Body of pancreas (tissue), 4 donors: ENCODE measurements around the gene IPO5.

Experiments used
- CTCF ChIP-seq, 7 experiments: fragments of 450-650 bp in 4 of 7; fragments of 200-600 bp in 3 of 7; sonication (generic) in 3 of 7; IDR thresholded peaks; one replicate each; pipeline ENCODE4 v1.5.1; 2016 to 2019; ENCODE audit warnings: antibody characterized with exemption in 7 of 7
- POLR2A ChIP-seq, 3 donors: fragments of 450-650 bp; IDR thresholded peaks; one replicate each; pipeline ENCODE4 v1.6.1; 2016; ENCODE audit warnings: antibody characterized with exemption in 3 of 3, mild to moderate bottlenecking in 2 of 3

GRCh38 chr13:98019186-98019585, 65.7 kb downstream of the IPO5 start:
- TF ChIP-seq POLR2A (IDR thresholded peaks at IDR 0.05) = no peak
- TF ChIP-seq CTCF (IDR thresholded peaks at IDR 0.05) = no peak
